Measurements from ENCODE around the gene BLCAP.
"Not testable (repeated sequence)": the region's sequence is repeated elsewhere in the genome, so short reads cannot be mapped to it uniquely, and the experiment has no call there.

The BLCAP gene

GRCh38 chr20:37527638-37528445, at the start of gene BLCAP:
Gene BLCAP, minus strand, starts transcription at chr20:37527876. Its CDS starts 8,702 bp downstream, at chr20:37519174.
- DNase-seq = peak; percentile 99

GRCh38 chr20:37577436-37577835, 49.8 kb upstream of the BLCAP start:
- not testable (repeated sequence) for DNase-seq

- DNase-seq = no peak
Observed at GRCh38 chr20:37576911-37577310, 49.2 kb upstream of the BLCAP start.

GRCh38 chr20:37575884-37576283, 48.2 kb upstream of the BLCAP start:
- DNase-seq = no peak

GRCh38 chr20:37574199-37574890, 46.7 kb upstream of the BLCAP start:
- no peak for DNase-seq

- DNase-seq = no peak
Observed at GRCh38 chr20:37573626-37574198, 46.0 kb upstream of the BLCAP start.

- DNase-seq = no peak
Observed at GRCh38 chr20:37571033-37571432, 43.4 kb upstream of the BLCAP start.

GRCh38 chr20:37570419-37570818, 42.7 kb upstream of the BLCAP start:
- DNase-seq = no peak

GRCh38 chr20:37567671-37568588, 40.3 kb upstream of the BLCAP start:
- DNase-seq = peak; percentile 81

- DNase-seq = no peak
Observed at GRCh38 chr20:37567331-37567665, 39.6 kb upstream of the BLCAP start.

GRCh38 chr20:37566590-37567330, 39.1 kb upstream of the BLCAP start:
- DNase-seq = no peak

- peak; percentile 90 for DNase-seq
Observed at GRCh38 chr20:37565134-37565811, 37.6 kb upstream of the BLCAP start.

- DNase-seq = peak; percentile 87
Observed at GRCh38 chr20:37564388-37565133, 36.9 kb upstream of the BLCAP start.

GRCh38 chr20:37564016-37564387, 36.3 kb upstream of the BLCAP start:
- no peak for DNase-seq

GRCh38 chr20:37562695-37563480, 35.2 kb upstream of the BLCAP start:
- DNase-seq = no peak

- DNase-seq = no peak
Observed at GRCh38 chr20:37560629-37561028, 33.0 kb upstream of the BLCAP start.

- DNase-seq = no peak
Observed at GRCh38 chr20:37559312-37560027, 31.8 kb upstream of the BLCAP start.

- DNase-seq = no peak
Observed at GRCh38 chr20:37558779-37559178, 31.1 kb upstream of the BLCAP start.

- no peak for DNase-seq
Observed at GRCh38 chr20:37558306-37558705, 30.6 kb upstream of the BLCAP start.
